ENCODE results near the gene SLBP.

Gene SLBP

DNA sequence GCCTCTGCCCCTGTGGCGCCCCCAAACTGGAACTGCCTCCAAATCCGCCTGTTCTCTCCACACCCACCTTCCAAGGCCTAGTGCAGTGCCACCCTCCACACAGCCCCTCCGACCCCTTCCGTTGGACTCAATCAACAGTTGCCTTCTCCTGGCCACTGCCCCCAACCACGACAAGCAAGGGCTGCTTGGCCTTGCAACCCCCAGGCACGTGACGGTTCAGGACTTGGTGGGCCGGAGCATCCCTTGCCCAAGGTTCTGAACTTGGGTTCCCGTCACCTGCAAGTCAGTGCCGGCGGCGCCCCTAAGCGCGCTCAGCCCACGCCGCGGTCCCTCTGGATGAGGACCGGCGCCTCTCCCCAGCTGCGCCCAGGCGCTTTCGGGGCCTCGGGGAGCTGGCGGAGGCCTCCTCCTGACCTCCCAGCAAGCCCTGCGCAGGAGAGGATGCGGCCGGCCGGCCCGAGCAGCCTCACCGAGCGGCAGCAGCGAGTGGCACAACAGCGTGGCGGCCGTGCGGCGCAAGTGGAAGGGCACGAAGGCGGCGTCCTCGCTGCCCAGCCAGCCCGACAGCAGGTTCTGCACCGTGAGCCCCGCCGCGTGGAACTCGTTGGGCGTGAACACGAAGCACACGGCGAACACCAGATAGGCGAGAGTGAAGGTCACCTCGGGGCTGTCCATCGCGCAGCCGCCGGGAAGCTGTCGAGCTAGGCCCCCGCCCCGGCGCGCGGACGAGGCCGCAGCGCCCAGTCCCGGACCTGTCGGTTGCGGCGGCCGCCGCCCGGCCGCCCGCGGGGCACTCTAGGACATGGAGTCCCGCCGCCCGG lies 8.3 kb upstream of the SLBP start:
- H3K27ac ChIP-seq: peak overlapping the region; percentile 98
- H3K27me3 ChIP-seq: no peaks in the 10 kb centered on the region
- peaks cover 66 to 74% of the 10 kb centered on the region in 2 experiments for H3K4me1 ChIP-seq (ENCODE audit: control insufficient read depth in 1 of 2, insufficient read depth in 1 of 2, low read depth in 1 of 2, low read length in 1 of 2)
- TF ChIP-seq, protein P1, sequence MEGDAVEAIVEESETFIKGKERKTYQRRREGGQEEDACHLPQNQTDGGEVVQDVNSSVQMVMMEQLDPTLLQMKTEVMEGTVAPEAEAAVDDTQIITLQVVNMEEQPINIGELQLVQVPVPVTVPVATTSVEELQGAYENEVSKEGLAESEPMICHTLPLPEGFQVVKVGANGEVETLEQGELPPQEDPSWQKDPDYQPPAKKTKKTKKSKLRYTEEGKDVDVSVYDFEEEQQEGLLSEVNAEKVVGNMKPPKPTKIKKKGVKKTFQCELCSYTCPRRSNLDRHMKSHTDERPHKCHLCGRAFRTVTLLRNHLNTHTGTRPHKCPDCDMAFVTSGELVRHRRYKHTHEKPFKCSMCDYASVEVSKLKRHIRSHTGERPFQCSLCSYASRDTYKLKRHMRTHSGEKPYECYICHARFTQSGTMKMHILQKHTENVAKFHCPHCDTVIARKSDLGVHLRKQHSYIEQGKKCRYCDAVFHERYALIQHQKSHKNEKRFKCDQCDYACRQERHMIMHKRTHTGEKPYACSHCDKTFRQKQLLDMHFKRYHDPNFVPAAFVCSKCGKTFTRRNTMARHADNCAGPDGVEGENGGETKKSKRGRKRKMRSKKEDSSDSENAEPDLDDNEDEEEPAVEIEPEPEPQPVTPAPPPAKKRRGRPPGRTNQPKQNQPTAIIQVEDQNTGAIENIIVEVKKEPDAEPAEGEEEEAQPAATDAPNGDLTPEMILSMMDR (IDR thresholded peaks at IDR 0.05): peak; percentile 6
- H3K36me3 ChIP-seq: peaks cover 24% of the 10 kb centered on the region
- H3K9me3 ChIP-seq: no peaks in the 10 kb centered on the region
- peak overlapping the region; percentile 82 to 90 for H3K4me3 ChIP-seq (ENCODE audit: low read depth in 1 of 2, low read length in 1 of 2)

DNA sequence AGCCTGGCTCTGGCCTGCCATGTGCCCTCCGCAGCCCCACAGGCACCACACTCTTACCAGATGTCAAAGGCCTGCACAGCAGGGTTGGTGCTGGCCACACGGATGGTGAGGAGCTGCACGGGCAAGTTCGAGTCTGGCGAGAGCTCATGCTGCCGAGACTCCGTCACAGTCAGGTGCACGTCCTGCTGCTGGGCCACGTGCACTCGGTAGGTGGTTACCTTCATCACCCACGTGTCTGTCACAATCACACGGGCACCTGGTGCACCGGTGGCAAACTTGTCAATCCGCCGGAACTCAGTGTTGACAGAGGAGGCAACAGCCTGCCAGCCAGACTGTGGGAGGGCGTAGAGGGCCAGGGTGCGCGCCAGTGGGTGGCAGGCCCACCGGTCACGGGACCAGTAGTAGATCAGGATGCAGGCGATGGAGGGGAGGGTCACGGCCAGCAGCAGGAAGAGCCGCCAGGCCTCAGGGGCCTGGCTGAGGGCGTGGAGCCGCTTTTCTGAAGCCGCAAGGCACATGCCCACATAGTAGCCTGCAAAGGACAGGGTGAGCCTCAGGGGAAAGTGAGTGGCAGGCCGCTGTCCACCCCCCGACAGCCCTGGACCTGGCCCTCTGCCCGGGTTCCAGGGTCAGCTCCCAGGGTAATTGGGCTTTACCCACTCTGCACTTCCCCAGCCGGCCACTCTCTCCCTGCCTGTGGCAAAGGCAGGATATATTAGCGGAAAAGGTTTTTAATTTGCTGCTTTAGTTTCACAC lies 6.2 kb upstream of the SLBP start:
- H3K4me3 ChIP-seq (ENCODE audit: low read depth in 1 of 2, low read length in 1 of 2): no peak overlapping the region
- no peaks in the 10 kb centered on the region for H3K27me3 ChIP-seq
- peaks cover 66 to 75% of the 10 kb centered on the region in 2 experiments for H3K4me1 ChIP-seq (ENCODE audit: control insufficient read depth in 1 of 2, insufficient read depth in 1 of 2, low read depth in 1 of 2, low read length in 1 of 2)
- peak overlapping the region; percentile 9 for H3K27ac ChIP-seq
- H3K9me3 ChIP-seq: no peaks in the 10 kb centered on the region
- TF ChIP-seq, protein P1 (IDR thresholded peaks at IDR 0.05): no peak
- peaks cover 21% of the 10 kb centered on the region for H3K36me3 ChIP-seq

DNA sequence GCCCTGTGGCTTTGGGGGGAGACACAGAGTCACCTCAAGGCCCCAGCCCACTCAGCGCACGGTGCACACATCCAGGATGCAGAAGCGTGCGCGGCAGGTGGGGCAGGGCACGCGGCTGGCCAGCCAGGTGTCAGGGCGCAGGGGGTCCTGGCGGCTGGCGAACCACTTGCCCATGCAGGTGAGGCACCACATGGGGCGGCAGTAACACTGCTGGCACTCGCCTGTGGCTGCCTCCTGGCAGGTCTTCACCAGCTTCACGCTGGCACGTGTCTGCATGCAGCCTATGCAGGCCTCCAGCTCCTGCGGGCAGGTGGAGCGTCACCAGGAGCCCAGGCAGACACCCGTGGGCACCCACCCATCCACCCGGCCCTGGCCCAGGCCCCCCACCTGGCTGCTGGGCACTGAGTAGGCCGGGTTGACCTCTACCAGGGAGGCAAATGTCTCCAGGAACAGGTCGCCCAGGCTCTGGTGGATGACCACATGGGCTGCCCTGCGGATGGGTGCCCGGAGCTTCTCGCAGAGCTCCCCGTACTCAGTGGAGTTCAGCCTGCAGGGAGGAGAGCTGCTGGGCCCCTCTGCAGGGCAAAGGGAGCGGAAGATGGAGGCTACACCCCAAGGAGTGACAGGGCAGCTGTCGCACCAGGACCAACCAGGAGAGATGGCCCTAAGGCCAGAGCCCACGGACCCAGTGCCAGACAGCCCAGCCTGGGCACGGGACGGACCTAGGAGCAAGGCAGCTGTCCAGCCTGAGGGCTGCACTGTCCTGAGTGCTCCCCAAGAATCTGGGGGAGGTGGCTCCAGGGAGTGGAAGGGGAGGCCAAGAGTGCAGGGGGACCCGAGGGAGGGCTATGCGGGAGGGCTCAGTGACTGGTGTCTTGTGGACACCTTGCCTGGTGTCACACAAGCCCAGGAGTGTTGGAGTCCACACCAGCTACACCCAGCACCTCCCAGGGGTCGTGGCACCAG lies 5.3 kb upstream of the SLBP start:
- TF ChIP-seq, protein P1 (IDR thresholded peaks at IDR 0.05): no peak
- H3K9me3 ChIP-seq: no peaks in the 10 kb centered on the region
- peaks cover 61 to 70% of the 10 kb centered on the region in 2 experiments for H3K4me1 ChIP-seq (ENCODE audit: control insufficient read depth in 1 of 2, insufficient read depth in 1 of 2, low read depth in 1 of 2, low read length in 1 of 2)
- H3K27me3 ChIP-seq: no peaks in the 10 kb centered on the region
- no peak overlapping the region for H3K4me3 ChIP-seq (ENCODE audit: low read depth in 1 of 2, low read length in 1 of 2)
- H3K36me3 ChIP-seq: peaks cover 21% of the 10 kb centered on the region
- peak overlapping the region; percentile 9 for H3K27ac ChIP-seq

DNA sequence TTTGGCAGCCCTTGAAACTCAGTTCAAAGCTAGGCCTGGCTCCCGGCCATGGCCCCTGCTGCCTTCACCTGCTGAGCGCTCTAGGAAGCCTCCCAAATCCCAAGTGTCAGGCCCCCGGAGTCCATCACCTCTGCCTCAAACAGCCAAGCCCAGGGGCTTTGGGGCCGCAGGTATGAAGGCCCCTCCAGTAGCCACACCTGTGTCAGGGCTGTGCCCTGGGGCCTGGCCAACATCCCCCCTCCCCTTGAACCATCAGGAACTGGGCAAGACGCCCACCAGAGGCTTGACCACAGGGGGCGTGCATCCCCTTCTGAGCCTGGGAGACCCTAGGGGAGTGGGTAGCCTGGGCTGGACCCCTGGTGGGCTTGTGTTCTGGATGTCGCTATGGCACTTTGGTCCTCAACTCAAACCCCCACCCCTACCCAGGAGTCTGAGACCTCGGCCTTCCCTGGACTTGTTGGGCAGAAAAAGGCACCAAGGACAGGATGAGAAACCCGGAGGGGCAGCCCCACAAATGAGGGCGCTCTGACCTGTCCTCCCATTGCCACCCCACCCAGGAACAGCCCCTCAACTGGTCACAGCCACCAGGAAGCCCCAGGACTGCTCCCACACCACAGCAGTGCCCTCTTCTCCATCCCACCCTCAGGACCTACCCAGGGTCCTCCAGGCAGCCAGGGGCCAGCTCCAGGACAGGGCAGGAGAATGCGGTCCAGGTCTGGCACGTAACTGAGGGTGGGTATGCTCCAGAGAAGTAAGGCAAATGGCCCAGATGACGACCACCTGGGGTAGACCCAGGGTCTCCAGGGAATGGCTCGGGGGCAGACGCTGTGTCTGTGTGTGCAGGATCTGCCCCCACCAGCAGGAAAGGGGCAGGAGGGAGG lies 4.2 kb upstream of the SLBP start:
- Histone ChIP-seq H3K4me3 (ENCODE audit: low read depth in 1 of 2, low read length in 1 of 2) (no peak overlapping the region), H3K36me3 (peaks cover 21% of the 10 kb centered on the region), H3K27me3 (no peaks in the 10 kb centered on the region), H3K9me3 (no peaks in the 10 kb centered on the region), H3K27ac (peak overlapping the region; percentile 100), H3K4me1 (ENCODE audit: control insufficient read depth in 1 of 2, insufficient read depth in 1 of 2, low read depth in 1 of 2, low read length in 1 of 2) (peaks cover 57 to 60% of the 10 kb centered on the region in 2 experiments)
- TF ChIP-seq, protein P1 (IDR thresholded peaks at IDR 0.05): no peak

Measured in neutrophil (primary cell).